HEK293 (cell line): Measurements from ENCODE around the gene EEF1AKMT4.

Source experiments
- ZBTB20 ChIP-seq: fragments of 450-650 bp; formaldehyde crosslinking; IDR thresholded peaks from 2 replicates; pipeline ENCODE4 v1.5.1; 2016; ENCODE audit warnings: missing biosample characterization, missing genetic modification characterization
- ZNF785 ChIP-seq: fragments of 450-650 bp; formaldehyde crosslinking; IDR thresholded peaks from 2 replicates; pipeline ENCODE4 v1.5.1; 2016; ENCODE audit warnings: missing biosample characterization, missing genetic modification characterization
- TF ChIP-seq, protein P1 (sequence below): fragments of 450-650 bp; formaldehyde crosslinking; IDR thresholded peaks from 2 replicates; pipeline ENCODE4 v1.5.1; 2016; ENCODE audit warnings: missing biosample characterization, missing genetic modification characterization
- TF ChIP-seq, protein P2 (sequence below): IDR thresholded peaks from 2 replicates; pipeline ENCODE4 v1.6.1; 2011; ENCODE audit warnings: mild to moderate bottlenecking, low read depth, low read length, borderline replicate concordance
- TF ChIP-seq, protein P3 (sequence below): fragments of 450-650 bp; formaldehyde crosslinking; IDR thresholded peaks from 2 replicates; pipeline ENCODE4 v1.5.1; 2016; ENCODE audit warnings: missing biosample characterization, missing genetic modification characterization

DNA sequence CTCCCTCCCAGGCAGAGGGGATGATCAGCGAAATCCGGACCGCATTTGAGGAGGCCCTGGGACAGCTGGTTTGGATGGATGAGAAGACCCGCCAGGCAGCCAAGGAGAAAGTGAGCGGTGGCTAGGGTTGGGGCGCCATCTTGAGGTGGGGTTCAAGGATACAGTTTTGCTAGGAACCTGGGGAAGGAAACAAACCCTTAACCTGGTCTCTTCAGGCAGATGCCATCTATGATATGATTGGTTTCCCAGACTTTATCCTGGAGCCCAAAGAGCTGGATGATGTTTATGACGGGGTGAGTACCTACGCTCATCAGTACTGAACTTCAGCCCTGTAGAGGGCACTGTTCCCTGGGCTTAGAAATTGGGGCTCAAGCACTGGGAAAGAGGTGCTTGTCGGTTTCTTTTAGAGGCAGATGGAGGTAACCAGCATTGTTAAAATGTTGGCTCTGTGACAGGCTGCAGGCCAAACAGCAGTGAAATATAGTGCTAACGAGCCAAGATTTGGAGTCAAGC, 40.0 kb downstream of the EEF1AKMT4 start:
- TF ChIP-seq, protein P1, sequence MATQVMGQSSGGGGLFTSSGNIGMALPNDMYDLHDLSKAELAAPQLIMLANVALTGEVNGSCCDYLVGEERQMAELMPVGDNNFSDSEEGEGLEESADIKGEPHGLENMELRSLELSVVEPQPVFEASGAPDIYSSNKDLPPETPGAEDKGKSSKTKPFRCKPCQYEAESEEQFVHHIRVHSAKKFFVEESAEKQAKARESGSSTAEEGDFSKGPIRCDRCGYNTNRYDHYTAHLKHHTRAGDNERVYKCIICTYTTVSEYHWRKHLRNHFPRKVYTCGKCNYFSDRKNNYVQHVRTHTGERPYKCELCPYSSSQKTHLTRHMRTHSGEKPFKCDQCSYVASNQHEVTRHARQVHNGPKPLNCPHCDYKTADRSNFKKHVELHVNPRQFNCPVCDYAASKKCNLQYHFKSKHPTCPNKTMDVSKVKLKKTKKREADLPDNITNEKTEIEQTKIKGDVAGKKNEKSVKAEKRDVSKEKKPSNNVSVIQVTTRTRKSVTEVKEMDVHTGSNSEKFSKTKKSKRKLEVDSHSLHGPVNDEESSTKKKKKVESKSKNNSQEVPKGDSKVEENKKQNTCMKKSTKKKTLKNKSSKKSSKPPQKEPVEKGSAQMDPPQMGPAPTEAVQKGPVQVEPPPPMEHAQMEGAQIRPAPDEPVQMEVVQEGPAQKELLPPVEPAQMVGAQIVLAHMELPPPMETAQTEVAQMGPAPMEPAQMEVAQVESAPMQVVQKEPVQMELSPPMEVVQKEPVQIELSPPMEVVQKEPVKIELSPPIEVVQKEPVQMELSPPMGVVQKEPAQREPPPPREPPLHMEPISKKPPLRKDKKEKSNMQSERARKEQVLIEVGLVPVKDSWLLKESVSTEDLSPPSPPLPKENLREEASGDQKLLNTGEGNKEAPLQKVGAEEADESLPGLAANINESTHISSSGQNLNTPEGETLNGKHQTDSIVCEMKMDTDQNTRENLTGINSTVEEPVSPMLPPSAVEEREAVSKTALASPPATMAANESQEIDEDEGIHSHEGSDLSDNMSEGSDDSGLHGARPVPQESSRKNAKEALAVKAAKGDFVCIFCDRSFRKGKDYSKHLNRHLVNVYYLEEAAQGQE = no peak
- no peak for TF ChIP-seq ZBTB20 (tag by site-specific recombination)
- no peak for TF ChIP-seq ZNF785 (tag by site-specific recombination)
- TF ChIP-seq, protein P2, sequence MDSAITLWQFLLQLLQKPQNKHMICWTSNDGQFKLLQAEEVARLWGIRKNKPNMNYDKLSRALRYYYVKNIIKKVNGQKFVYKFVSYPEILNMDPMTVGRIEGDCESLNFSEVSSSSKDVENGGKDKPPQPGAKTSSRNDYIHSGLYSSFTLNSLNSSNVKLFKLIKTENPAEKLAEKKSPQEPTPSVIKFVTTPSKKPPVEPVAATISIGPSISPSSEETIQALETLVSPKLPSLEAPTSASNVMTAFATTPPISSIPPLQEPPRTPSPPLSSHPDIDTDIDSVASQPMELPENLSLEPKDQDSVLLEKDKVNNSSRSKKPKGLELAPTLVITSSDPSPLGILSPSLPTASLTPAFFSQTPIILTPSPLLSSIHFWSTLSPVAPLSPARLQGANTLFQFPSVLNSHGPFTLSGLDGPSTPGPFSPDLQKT = no peak
- TF ChIP-seq, protein P3, sequence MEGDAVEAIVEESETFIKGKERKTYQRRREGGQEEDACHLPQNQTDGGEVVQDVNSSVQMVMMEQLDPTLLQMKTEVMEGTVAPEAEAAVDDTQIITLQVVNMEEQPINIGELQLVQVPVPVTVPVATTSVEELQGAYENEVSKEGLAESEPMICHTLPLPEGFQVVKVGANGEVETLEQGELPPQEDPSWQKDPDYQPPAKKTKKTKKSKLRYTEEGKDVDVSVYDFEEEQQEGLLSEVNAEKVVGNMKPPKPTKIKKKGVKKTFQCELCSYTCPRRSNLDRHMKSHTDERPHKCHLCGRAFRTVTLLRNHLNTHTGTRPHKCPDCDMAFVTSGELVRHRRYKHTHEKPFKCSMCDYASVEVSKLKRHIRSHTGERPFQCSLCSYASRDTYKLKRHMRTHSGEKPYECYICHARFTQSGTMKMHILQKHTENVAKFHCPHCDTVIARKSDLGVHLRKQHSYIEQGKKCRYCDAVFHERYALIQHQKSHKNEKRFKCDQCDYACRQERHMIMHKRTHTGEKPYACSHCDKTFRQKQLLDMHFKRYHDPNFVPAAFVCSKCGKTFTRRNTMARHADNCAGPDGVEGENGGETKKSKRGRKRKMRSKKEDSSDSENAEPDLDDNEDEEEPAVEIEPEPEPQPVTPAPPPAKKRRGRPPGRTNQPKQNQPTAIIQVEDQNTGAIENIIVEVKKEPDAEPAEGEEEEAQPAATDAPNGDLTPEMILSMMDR (tag by site-specific recombination) = peak; percentile 83
